Measurements from ENCODE around the gene HSPBAP1. TPM values are rescaled to one million over a fixed set of nuclear protein-coding genes. Genes with fewer than 3 reads are reported as not detected.

The HSPBAP1 gene
- total RNA-seq, 1 experiment from 2014 or later: 13.1 TPM

DNA sequence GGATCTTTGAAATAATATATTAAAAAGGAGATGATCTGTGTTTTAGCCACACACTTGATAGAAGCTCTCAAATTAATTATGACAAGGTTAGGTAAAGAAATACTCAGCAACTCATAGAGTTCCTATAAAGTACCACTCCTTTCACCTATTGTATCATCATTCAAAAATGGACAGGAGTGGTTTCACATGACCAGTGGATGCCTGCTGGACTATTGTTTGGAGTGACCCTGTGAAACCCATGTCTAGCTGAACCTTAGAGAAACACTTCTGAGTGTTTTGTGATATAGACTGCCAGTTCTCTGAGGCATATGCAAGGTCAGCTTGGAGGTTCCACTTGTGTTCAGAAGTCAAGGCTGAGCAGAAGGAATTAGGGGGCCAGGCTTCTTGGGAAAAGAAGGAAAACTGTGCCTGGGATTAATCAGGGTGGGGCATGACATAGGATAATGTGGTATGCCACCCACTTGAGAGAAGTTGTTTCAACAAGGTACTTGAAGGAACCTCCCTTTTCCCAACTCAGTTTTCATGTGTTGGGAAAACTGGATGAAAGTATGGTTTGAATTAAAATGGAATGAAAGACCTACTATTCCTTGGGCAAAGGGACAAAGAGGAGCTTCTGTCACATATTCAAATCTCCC is 97.6 kb downstream of the HSPBAP1 start:
- H3K4me1 Mint-ChIP-seq (ENCODE audit: low read depth, unreplicated experiment): peaks cover 36% of the 10 kb centered on the region
- Histone ChIP-seq H3K9me3 (no peaks in the 10 kb centered on the region), H3K4me1 (peaks cover 23% of the 10 kb centered on the region), H3K27me3 (replicated peaks; ENCODE audit: control insufficient read depth, insufficient read depth, low read length) (no peaks in the 10 kb centered on the region), H3K4me3 (ENCODE audit: low read depth, low read length) (no peak overlapping the region), H3K36me3 (ENCODE audit: control insufficient read depth, insufficient read depth, low read length) (no peaks in the 10 kb centered on the region; the same call in 1 of the 2 replicates)
- H3K4me3 Mint-ChIP-seq (ENCODE audit: unreplicated experiment): no peak overlapping the region
- CTCF ChIA-PET: no interaction called here
- BruUV-seq (replicated peaks): no TSS peak
- H3K27ac Mint-ChIP-seq (ENCODE audit: unreplicated experiment): no peak overlapping the region
- no peaks in the 10 kb centered on the region for H3K9me3 Mint-ChIP-seq (ENCODE audit: unreplicated experiment)
- POLR2A ChIA-PET: no interaction called here
- H3K36me3 Mint-ChIP-seq (ENCODE audit: insufficient read depth, unreplicated experiment): peaks cover 42% of the 10 kb centered on the region
- TF ChIP-seq, protein P1, sequence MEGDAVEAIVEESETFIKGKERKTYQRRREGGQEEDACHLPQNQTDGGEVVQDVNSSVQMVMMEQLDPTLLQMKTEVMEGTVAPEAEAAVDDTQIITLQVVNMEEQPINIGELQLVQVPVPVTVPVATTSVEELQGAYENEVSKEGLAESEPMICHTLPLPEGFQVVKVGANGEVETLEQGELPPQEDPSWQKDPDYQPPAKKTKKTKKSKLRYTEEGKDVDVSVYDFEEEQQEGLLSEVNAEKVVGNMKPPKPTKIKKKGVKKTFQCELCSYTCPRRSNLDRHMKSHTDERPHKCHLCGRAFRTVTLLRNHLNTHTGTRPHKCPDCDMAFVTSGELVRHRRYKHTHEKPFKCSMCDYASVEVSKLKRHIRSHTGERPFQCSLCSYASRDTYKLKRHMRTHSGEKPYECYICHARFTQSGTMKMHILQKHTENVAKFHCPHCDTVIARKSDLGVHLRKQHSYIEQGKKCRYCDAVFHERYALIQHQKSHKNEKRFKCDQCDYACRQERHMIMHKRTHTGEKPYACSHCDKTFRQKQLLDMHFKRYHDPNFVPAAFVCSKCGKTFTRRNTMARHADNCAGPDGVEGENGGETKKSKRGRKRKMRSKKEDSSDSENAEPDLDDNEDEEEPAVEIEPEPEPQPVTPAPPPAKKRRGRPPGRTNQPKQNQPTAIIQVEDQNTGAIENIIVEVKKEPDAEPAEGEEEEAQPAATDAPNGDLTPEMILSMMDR (IDR thresholded peaks at IDR 0.05; ENCODE audit: insufficient read depth in 1 of 2, low read depth in 1 of 2, low read length in 1 of 2, severe bottlenecking in 1 of 2, unreplicated experiment in 1 of 2): no peak
- H3K27me3 Mint-ChIP-seq (ENCODE audit: insufficient read depth, unreplicated experiment): no peaks in the 10 kb centered on the region
- no peak for DNase-seq
- intact Hi-C loops (cut with micrococcal nuclease; ENCODE audit: unreplicated experiment): loop anchor here (10.0 kb wide), 1 partner anchor 329 kb away; the partner anchor contains the start of gene SEMA5B

DNA sequence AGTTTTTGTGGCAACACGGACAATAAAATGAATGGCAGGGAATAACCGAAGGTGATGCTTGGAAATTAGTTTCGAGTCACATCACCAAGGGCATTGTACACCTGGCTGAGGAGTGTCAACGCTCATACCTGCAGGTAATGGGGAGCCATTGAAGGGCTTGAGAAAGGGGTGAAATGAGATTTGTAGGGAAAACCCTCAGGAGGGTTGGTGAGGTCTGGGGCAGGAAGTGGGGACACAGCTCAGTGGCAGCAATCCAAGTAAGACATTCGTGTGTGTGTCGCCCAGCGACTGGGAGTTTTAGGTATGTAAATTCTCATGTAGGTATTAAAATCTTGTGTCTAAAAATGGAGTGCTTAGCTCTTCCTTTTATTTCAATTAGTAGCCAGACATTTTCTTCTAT is 98.7 kb downstream of the HSPBAP1 start:
- intact Hi-C loops (cut with micrococcal nuclease; ENCODE audit: unreplicated experiment): loop anchor here (10.0 kb wide), 1 partner anchor 330 kb away; the partner anchor contains the start of gene SEMA5B

DNA sequence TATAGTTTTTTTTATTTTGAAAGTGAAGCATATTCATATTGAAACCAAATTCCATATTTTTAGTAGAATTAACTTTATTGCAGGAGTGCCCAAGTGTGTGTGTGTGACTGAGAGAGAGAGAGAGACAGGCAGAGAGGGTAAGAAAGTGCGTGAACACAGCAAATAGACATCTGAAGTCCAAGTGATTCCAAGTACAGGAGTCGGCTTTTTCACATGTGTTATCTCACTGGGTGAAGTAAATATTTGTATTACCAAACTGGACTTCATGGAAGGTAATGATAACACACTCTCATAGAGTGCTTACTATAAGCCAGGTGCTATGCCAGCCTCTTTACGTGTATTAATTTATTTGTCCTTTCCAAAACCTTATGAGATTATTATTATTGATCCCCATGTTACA is 101.0 kb downstream of the HSPBAP1 start:
- Histone ChIP-seq H3K4me1 (peaks cover 14% of the 10 kb centered on the region), H3K9me3 (no peaks in the 10 kb centered on the region), H3K4me3 (ENCODE audit: low read depth, low read length) (no peak overlapping the region), H3K36me3 (ENCODE audit: control insufficient read depth, insufficient read depth, low read length) (no peaks in the 10 kb centered on the region; the same call in 1 of the 2 replicates), H3K27me3 (replicated peaks; ENCODE audit: control insufficient read depth, insufficient read depth, low read length) (no peaks in the 10 kb centered on the region)
- Mint-ChIP-seq H3K9me3 (ENCODE audit: unreplicated experiment) (no peaks in the 10 kb centered on the region), H3K27me3 (ENCODE audit: insufficient read depth, unreplicated experiment) (no peaks in the 10 kb centered on the region), H3K36me3 (ENCODE audit: insufficient read depth, unreplicated experiment) (peaks cover 31% of the 10 kb centered on the region), H3K4me3 (ENCODE audit: unreplicated experiment) (no peak overlapping the region), H3K27ac (ENCODE audit: unreplicated experiment) (no peak overlapping the region), H3K4me1 (ENCODE audit: low read depth, unreplicated experiment) (peaks cover 29% of the 10 kb centered on the region)
- ChIA-PET POLR2A (no interaction called here), CTCF (no interaction called here)
- DNase-seq: no peak
- intact Hi-C loops (cut with micrococcal nuclease; ENCODE audit: unreplicated experiment): loop anchor here (10.0 kb wide), 1 partner anchor 332 kb away; the partner anchor contains the start of gene SEMA5B
- BruUV-seq (replicated peaks): no TSS peak
- TF ChIP-seq, protein P1 (IDR thresholded peaks at IDR 0.05; ENCODE audit: insufficient read depth in 1 of 2, low read depth in 1 of 2, low read length in 1 of 2, severe bottlenecking in 1 of 2, unreplicated experiment in 1 of 2): no peak

More for the DNA sequence above, 98.7 kb downstream of the HSPBAP1 start:
- Mint-ChIP-seq H3K36me3 (ENCODE audit: insufficient read depth, unreplicated experiment) (peaks cover 32% of the 10 kb centered on the region), H3K27ac (ENCODE audit: unreplicated experiment) (no peak overlapping the region), H3K4me3 (ENCODE audit: unreplicated experiment) (no peak overlapping the region), H3K9me3 (ENCODE audit: unreplicated experiment) (no peaks in the 10 kb centered on the region), H3K4me1 (ENCODE audit: low read depth, unreplicated experiment) (peaks cover 29% of the 10 kb centered on the region), H3K27me3 (ENCODE audit: insufficient read depth, unreplicated experiment) (no peaks in the 10 kb centered on the region)
- Histone ChIP-seq H3K4me1 (peaks cover 14% of the 10 kb centered on the region), H3K27me3 (replicated peaks; ENCODE audit: control insufficient read depth, insufficient read depth, low read length) (no peaks in the 10 kb centered on the region), H3K36me3 (ENCODE audit: control insufficient read depth, insufficient read depth, low read length) (no peaks in the 10 kb centered on the region; the same call in 1 of the 2 replicates), H3K9me3 (no peaks in the 10 kb centered on the region), H3K4me3 (ENCODE audit: low read depth, low read length) (no peak overlapping the region)
- ChIA-PET CTCF (no interaction called here), POLR2A (no interaction called here)
- TF ChIP-seq, protein P1 (IDR thresholded peaks at IDR 0.05; ENCODE audit: insufficient read depth in 1 of 2, low read depth in 1 of 2, low read length in 1 of 2, severe bottlenecking in 1 of 2, unreplicated experiment in 1 of 2): no peak
- BruUV-seq (replicated peaks): no TSS peak
- no peak for DNase-seq
